Keratinocyte (primary cell): ENCODE results near the gene KRT24. TPM values are rescaled to one million over a fixed set of nuclear protein-coding genes. Genes with fewer than 3 reads are reported as not detected.

Experiments used
- DNase-seq: peaks from one replicate; pipeline ENCODE4 v3.0.0-alpha.2; 2011; ENCODE audit warnings: low read depth, missing footprints, low spot score
- FAIRE-seq: peaks from 2 replicates; lab custom pipeline; 2011; peaks lifted over from hg19 to GRCh38; lab: Jason Lieb, UNC
- H2AFZ ChIP-seq: 2 replicates; pipeline ENCODE4 v1.6.0; 2012; ENCODE audit warnings: low read length, control low read depth, inconsistent platforms; ENCODE audit not compliant: control insufficient read depth
- H3K27ac ChIP-seq: 2 replicates; pipeline ENCODE4 v1.5.1; 2011; ENCODE audit warnings: low read length; ENCODE audit not compliant: control insufficient read depth, insufficient read depth
- H3K27me3 ChIP-seq: 3 replicates; pipeline ENCODE4 v1.6.0; 2011; ENCODE audit warnings: low read length; ENCODE audit not compliant: control insufficient read depth, insufficient read depth; ENCODE audit errors: extremely low read depth
- H3K36me3 ChIP-seq, 2 experiments: 2 replicates in 1 of 2; 3 replicates in 1 of 2; pipeline ENCODE4 v1.5.1; 2011; ENCODE audit warnings: low read length in 2 of 2, mild to moderate bottlenecking in 1 of 2; ENCODE audit not compliant: control insufficient read depth in 2 of 2, insufficient read depth in 2 of 2; ENCODE audit errors: extremely low read depth in 1 of 2
- H3K4me1 ChIP-seq: 3 replicates; pipeline ENCODE4 v1.5.1; 2011; ENCODE audit warnings: low read length; ENCODE audit not compliant: control insufficient read depth, insufficient read depth; ENCODE audit errors: extremely low read depth
- H3K4me2 ChIP-seq: 3 replicates; pipeline ENCODE4 v1.6.0; 2011; ENCODE audit warnings: low read depth, low read length; ENCODE audit not compliant: control insufficient read depth, insufficient read depth; ENCODE audit errors: extremely low read depth
- H3K4me3 ChIP-seq, 3 experiments: fragments of 200-600 bp in 1 of 3; sonication (generic) in 1 of 3; 2 replicates in 2 of 3; 3 replicates in 1 of 3; pipeline ENCODE4 v1.5.1; 2011 to 2016; ENCODE audit warnings: low read length in 3 of 3, mild to moderate bottlenecking in 3 of 3, control low read depth in 2 of 3, inconsistent platforms in 1 of 3, low read depth in 1 of 3, mixed read lengths in 1 of 3, mixed run types in 1 of 3, moderate library complexity in 1 of 3; ENCODE audit not compliant: control insufficient read depth in 2 of 3, insufficient read depth in 2 of 3; ENCODE audit errors: extremely low read depth in 1 of 3
- H3K79me2 ChIP-seq: 2 replicates; pipeline ENCODE4 v1.6.0; 2012; ENCODE audit warnings: low read length; ENCODE audit not compliant: control insufficient read depth, insufficient read depth
- H3K9ac ChIP-seq: 3 replicates; pipeline ENCODE4 v1.6.0; 2011; ENCODE audit warnings: low read length; ENCODE audit not compliant: control insufficient read depth, insufficient read depth; ENCODE audit errors: extremely low read depth
- H3K9me1 ChIP-seq: 3 replicates; pipeline ENCODE4 v1.6.0; 2011; ENCODE audit warnings: low read length; ENCODE audit not compliant: control insufficient read depth, insufficient read depth; ENCODE audit errors: extremely low read depth
- H3K9me3 ChIP-seq: 2 replicates; pipeline ENCODE4 v1.5.1; 2012; ENCODE audit warnings: low read depth, low read length; ENCODE audit not compliant: control insufficient read depth
- H4K20me1 ChIP-seq: 3 replicates; pipeline ENCODE4 v1.6.0; 2011; ENCODE audit warnings: low read length; ENCODE audit not compliant: control insufficient read depth, insufficient read depth; ENCODE audit errors: extremely low read depth
- EZH2 ChIP-seq: IDR thresholded peaks from one replicate; pipeline ENCODE4 v1.6.1; 2012; ENCODE audit warnings: inconsistent platforms, mild to moderate bottlenecking, low read length, moderate library complexity
- dilution Hi-C: fragments of 300-500 bp; cut with MboI; formaldehyde crosslinking; loops from one replicate; pipeline ENCODE4 v1.7.0; 2020; ENCODE audit warnings: low sequenced_read_pairs; ENCODE audit not compliant: extremely low pct_ligation_motif_present
- polyA plus RNA-seq, 5 experiments: library from polyadenylated mRNA; depleted of rRNA in 3 of 5; stranded (reverse) in 3 of 5; stranded (forward) in 1 of 5; unstranded in 1 of 5; fragments of >200 nt; gene quantifications; 1 replicate in 1 of 5; 2 replicates in 3 of 5; 3 replicates in 1 of 5; pipeline versions ENCODE4 v1.2.1 to v1.2.3, GENCODE V29; 2011 to 2012; ENCODE audit warnings: missing spikeins in 2 of 5, low read depth in 1 of 5, low replicate concordance in 1 of 5
- TF ChIP-seq, protein P1 (sequence below), 3 experiments: IDR thresholded peaks in 1 of 3; conservative IDR thresholded peaks in 1 of 3; optimal IDR thresholded peaks in 1 of 3; 2 replicates in 2 of 3; 3 replicates in 1 of 3; pipeline versions ENCODE3 to v1.5.1; 2011; ENCODE audit warnings: low read length in 3 of 3, mild to moderate bottlenecking in 3 of 3, moderate library complexity in 2 of 3, control low read depth in 1 of 3, inconsistent platforms in 1 of 3; ENCODE audit not compliant: insufficient read depth in 2 of 3; ENCODE audit errors: extremely low read depth in 1 of 3

Gene KRT24
- polyA plus RNA-seq, 1 donor (not counting 4 experiments of a cell fraction or from before 2014, with no cell fraction given) = 1.0 TPM

DNA sequence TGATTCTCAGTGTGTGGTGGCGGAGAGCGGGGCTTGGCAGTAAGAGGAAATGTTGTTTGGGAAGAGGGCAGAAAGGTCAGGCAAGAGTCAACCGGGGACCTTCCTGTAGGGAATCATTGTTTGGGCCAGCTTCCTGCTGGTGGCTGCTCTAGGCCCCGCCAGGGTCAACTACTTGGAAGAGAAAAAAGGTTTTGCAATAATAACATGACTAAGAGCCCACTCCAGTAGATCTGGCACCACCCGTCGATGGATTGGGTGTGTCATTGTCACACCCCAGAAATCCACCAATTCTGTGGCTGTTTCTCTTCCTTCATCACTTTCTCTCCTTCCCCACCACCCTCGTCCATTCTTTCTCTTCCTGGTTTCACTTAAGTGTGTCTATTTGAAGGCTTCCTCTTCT lies 4.2 kb upstream of the KRT24 start:
- Histone ChIP-seq H3K79me2 (no peaks in the 10 kb centered on the region), H3K9me3 (no peaks in the 10 kb centered on the region), H3K4me2 (no peak overlapping the region), H4K20me1 (no peaks in the 10 kb centered on the region), H3K9me1 (no peaks in the 10 kb centered on the region), H3K4me3 (no peak overlapping the region), H3K27ac (no peak overlapping the region), H3K36me3 (no peaks in the 10 kb centered on the region), H3K9ac (no peak overlapping the region), H3K27me3 (no peaks in the 10 kb centered on the region), H3K4me1 (peaks cover 7% of the 10 kb centered on the region), H2AFZ (no peak overlapping the region)
- TF ChIP-seq EZH2 = no peak
- TF ChIP-seq, protein P1, sequence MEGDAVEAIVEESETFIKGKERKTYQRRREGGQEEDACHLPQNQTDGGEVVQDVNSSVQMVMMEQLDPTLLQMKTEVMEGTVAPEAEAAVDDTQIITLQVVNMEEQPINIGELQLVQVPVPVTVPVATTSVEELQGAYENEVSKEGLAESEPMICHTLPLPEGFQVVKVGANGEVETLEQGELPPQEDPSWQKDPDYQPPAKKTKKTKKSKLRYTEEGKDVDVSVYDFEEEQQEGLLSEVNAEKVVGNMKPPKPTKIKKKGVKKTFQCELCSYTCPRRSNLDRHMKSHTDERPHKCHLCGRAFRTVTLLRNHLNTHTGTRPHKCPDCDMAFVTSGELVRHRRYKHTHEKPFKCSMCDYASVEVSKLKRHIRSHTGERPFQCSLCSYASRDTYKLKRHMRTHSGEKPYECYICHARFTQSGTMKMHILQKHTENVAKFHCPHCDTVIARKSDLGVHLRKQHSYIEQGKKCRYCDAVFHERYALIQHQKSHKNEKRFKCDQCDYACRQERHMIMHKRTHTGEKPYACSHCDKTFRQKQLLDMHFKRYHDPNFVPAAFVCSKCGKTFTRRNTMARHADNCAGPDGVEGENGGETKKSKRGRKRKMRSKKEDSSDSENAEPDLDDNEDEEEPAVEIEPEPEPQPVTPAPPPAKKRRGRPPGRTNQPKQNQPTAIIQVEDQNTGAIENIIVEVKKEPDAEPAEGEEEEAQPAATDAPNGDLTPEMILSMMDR (optimal IDR thresholded peaks at IDR 0.05 in 1 of 3, IDR thresholded peaks at IDR 0.05 in 1 of 3, conservative IDR thresholded peaks at IDR 0.05 in 1 of 3; ENCODE audit: extremely low read depth in 1 of 3, insufficient read depth in 2 of 3, low read length in 3 of 3) = no peak
- no peak for FAIRE-seq
- DNase-seq = no peak
- dilution Hi-C loops = no loop called here

- peak overlapping the region; percentile 60 for H3K4me2 ChIP-seq
- no peaks in the 10 kb centered on the region for H3K9me1 ChIP-seq
- no peaks in the 10 kb centered on the region for H3K36me3 ChIP-seq
- H3K9ac ChIP-seq = no peak overlapping the region
- FAIRE-seq (no peak), DNase-seq (no peak)
- TF ChIP-seq EZH2 = no peak
- TF ChIP-seq, protein P1 (optimal IDR thresholded peaks at IDR 0.05 in 1 of 3, IDR thresholded peaks at IDR 0.05 in 1 of 3, conservative IDR thresholded peaks at IDR 0.05 in 1 of 3; ENCODE audit: extremely low read depth in 1 of 3, insufficient read depth in 2 of 3, low read length in 3 of 3) = no peak
- no peak overlapping the region for H3K27ac ChIP-seq
- no peaks in the 10 kb centered on the region for H4K20me1 ChIP-seq
- peaks cover 7% of the 10 kb centered on the region for H3K4me1 ChIP-seq
- H3K4me3 ChIP-seq = no peak overlapping the region
- no peaks in the 10 kb centered on the region for H3K27me3 ChIP-seq
- dilution Hi-C loops = no loop called here
- H3K9me3 ChIP-seq = no peaks in the 10 kb centered on the region
- no peaks in the 10 kb centered on the region for H3K79me2 ChIP-seq
- no peak overlapping the region for H2AFZ ChIP-seq
Measured at GRCh38 chr17:40705584-40705983, 2.0 kb upstream of the KRT24 start.
